ENCODE measurements around the gene SPRR4. TPM values are rescaled to one million over a fixed set of nuclear protein-coding genes. Genes with fewer than 3 reads are reported as not detected.

Gene SPRR4, protein sequence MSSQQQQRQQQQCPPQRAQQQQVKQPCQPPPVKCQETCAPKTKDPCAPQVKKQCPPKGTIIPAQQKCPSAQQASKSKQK
- total RNA-seq (2014; rRNA removed; shearing (Covaris generic); ENCODE audit: low replicate concordance): not detected in 2 replicates

DNA sequence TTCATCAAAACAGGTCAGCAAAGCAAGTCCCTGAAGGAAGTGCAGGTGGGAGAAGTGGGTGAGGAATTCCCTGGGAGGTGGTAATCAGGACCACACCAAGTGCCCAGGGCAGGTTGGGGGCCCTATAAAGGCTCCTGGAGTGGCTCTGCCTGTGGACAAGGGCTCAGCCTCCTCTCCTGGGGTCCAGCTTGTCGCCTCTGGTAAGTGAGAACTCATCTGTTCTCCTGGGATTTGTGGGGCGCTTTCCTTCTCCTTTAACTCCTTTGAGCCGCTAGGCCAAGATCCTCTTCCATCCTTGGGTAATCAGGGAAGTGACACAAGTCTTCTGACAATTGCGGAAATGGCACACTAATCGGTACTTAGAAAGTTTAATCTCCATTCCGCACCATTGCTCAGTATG lies at the start of gene SPRR4:
SPRR4 (plus strand) TSS at position 154 of the 400 bp plus-strand sequence. CDS start 1,243 bp downstream, outside the sequence.
- Histone ChIP-seq H3K4me3 (no peak within 1 kb of the TSS), H3K27me3 (no peaks in the 10 kb centered on the region), H3K9me3 (no peaks in the 10 kb centered on the region), H3K36me3 (no peaks in the 10 kb centered on the region)
- DNase-seq: no peak

DNA sequence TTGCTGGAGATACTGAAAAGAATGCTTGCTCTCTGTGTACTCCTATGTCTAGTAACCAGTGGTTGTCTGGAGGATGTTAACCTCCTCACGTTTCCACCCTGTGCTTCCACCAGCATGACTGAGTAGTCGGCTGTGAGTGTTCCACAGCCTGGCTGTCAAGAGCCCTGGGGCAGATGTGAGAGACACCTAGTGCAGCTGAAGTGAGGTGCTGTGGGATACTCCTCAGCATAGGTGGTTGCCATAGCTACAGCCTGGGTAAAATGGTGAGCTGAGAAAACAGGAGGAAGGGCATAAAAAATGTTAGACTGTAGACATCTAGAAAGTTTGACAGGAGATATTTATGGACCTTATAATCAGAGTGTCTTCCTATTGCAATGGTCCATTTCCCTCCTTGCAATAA lies 46.3 kb upstream of the SPRR4 start:
- no peaks in the 10 kb centered on the region for H3K9me3 ChIP-seq
- H3K27me3 ChIP-seq: no peaks in the 10 kb centered on the region
- H3K4me3 ChIP-seq: no peak overlapping the region
- DNase-seq: no peak
- H3K36me3 ChIP-seq: no peaks in the 10 kb centered on the region

DNA sequence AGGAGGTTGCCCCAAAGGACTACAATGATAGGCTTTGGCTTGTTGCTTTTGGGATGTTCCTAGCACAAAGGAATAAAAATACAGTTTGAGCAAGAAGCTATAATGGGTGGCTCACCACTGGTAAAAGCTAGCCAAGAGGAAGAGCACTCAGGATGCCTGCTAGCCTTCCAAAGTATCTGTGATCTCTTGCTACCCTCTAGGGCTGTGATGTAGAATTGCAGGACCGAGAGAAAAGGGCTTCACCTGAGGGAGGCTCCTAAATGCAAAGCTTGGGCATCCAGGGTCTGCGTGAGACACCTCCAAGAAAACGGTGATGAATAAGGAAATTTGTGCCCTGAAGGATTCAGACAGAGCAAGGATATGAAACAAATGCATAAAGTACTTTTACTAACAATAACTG lies 44.4 kb upstream of the SPRR4 start:
- Histone ChIP-seq H3K4me3 (no peak overlapping the region), H3K36me3 (no peaks in the 10 kb centered on the region), H3K27me3 (peaks cover 2% of the 10 kb centered on the region; the same call in 1 of the 2 replicates), H3K9me3 (no peaks in the 10 kb centered on the region)
- DNase-seq: peak; percentile 23

DNA sequence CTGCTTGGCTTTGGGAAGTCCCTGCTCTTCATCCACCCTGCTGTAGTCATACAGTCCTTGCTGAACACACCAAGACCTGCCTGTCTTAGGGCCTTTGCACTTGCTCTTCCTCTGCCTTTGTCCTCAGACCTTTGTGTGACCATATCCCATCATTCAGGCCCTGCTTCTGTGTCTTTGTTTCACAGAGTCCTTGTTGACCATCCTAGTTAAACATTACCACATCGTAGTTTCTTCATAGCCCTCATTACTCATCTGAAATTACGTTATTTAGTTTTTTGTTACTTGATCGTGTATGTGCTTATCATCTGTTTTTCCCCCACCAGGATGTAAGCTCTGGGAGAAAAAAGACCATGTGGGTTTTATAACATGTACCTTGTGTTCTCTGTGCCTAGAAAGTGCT lies 41.8 kb upstream of the SPRR4 start:
- no peaks in the 10 kb centered on the region for H3K9me3 ChIP-seq
- peaks cover 4% of the 10 kb centered on the region; the same call in 1 of the 2 replicates for H3K27me3 ChIP-seq
- H3K36me3 ChIP-seq: no peaks in the 10 kb centered on the region
- DNase-seq: no peak
- H3K4me3 ChIP-seq: no peak overlapping the region

DNA sequence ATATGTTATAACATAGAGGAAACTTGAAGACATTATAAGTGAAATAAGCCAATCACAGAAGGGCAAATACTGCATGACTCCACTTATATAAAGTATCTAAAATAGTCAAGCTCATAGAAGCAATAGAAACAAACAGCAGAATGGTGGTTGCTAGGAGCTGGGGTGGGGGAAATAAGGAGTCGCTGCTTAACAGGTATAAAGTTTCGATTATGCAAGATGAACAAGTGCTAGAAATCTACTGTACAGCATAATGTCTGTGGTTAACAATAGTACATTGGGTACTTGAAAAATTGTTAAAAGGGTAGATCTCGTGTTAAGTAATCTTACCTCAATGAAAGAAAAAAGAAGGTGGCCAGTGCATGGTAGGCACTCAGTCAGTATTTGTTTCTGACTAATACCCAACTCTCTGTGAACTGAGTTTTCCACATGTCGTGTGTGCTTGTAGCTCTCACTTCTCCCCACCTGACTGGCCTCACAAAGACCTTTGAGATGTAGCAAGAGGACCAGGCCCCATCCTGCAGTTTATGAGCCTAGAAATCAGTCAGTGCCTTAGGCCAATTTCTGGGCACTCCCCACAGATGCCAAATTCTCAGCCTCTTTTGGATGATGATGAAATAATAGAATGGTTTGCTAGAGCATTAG lies 38.2 kb upstream of the SPRR4 start:
- H3K9me3 ChIP-seq: no peaks in the 10 kb centered on the region
- peaks cover 4% of the 10 kb centered on the region; the same call in 1 of the 2 replicates for H3K27me3 ChIP-seq
- no peak overlapping the region for H3K4me3 ChIP-seq
- H3K36me3 ChIP-seq: no peaks in the 10 kb centered on the region
- DNase-seq: no peak

DNA sequence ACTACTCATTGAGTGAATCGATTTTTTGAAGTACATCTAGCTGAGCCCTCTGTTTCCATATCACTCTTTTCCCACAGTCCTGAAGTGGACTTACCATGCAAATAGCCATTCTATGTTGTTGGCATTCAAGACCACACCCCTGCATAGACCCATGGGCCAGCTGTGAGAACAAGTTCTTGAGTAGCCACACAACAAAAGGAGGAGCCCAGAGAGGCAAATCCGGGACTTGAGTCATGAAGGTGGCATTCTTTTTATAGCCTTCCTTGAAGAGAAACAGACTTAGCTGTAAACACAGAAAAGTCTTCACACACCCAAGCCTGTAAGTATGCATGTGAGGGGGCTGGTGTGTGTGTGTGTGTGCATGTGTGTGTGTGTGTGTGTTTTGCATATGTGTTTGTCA lies 37.3 kb upstream of the SPRR4 start:
- Histone ChIP-seq H3K4me3 (no peak overlapping the region), H3K36me3 (no peaks in the 10 kb centered on the region), H3K27me3 (peaks cover 4% of the 10 kb centered on the region; the same call in 1 of the 2 replicates), H3K9me3 (no peaks in the 10 kb centered on the region)
- no peak for DNase-seq

DNA sequence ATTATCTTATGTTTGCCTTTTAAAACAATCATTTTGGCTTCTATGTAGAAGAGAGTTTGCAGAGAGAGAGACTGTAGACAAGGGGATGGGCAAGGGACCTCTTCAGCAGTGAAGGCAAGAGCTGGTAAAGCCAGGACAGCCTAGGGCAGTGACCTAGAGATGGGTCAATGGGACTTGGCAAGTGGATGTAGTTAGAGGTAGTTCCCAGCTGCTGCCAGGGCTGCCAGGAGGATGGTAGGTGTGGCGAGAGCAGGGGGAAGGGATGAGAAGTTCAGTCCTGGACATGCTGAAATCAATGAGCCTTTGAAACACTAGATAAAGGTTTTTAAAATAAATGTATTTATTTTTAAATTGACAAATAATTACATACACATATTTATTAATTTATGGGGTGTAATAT lies 29.8 kb upstream of the SPRR4 start:
- Histone ChIP-seq H3K4me3 (no peak overlapping the region), H3K36me3 (no peaks in the 10 kb centered on the region), H3K27me3 (no peaks in the 10 kb centered on the region; the same call in 1 of the 2 replicates), H3K9me3 (no peaks in the 10 kb centered on the region)
- DNase-seq: no peak

DNA sequence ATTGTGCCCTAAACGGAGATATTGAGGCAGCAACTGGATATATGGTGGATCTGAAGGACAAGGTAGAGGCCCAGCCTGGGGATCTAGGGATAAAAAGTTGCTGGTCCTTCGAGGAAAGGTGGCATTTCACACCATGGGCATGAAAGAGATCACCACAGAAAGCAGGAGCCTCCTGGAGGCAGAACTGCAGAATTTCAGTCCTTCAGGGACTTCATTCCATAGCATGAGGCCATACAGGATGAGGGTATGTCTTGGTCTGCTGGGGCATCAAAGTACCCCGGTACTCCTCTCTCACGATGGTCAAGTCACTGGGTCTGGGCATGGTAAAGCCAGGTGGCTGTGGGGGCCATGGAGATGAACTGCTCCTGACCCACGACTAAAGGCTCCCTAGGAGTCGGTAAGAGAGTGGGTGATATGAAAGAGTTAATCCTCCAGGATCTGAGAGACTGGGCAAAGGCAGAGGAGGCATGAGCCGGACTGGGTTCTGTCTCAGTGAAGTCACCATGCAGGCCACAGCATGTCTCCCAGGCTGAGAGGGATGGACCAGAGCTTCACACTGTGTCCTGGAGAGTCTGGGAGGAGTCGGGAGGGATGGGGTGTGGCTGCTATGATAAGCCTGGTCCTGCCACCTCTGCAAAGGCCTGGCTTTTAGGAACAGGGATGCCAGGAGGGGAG lies 29.3 kb upstream of the SPRR4 start:
- Histone ChIP-seq H3K4me3 (no peak overlapping the region), H3K9me3 (no peaks in the 10 kb centered on the region), H3K36me3 (no peaks in the 10 kb centered on the region), H3K27me3 (no peaks in the 10 kb centered on the region; the same call in 1 of the 2 replicates)
- no peak for DNase-seq

DNA sequence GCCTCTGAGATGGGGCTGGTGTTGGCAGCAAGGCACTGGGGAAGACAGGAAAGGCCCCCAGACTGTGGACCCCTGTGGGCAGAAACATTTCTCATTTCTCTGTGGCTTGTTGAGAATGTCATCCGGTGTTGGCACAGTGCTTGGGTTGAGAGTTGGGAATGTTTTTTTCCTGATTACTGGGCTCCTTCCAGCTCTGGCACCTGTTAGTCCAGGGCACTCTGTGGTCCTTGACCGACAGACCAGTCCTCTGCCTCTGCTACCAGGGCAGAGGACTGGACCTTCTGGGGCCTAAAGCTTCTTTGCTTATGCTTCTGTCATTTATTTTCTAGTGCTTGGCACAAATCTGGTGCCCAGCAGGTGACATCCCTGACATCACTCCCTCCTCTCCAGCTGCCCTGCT lies 28.3 kb upstream of the SPRR4 start:
- Histone ChIP-seq H3K9me3 (no peaks in the 10 kb centered on the region), H3K36me3 (no peaks in the 10 kb centered on the region), H3K27me3 (no peaks in the 10 kb centered on the region; the same call in 1 of the 2 replicates), H3K4me3 (no peak overlapping the region)
- DNase-seq: no peak

DNA sequence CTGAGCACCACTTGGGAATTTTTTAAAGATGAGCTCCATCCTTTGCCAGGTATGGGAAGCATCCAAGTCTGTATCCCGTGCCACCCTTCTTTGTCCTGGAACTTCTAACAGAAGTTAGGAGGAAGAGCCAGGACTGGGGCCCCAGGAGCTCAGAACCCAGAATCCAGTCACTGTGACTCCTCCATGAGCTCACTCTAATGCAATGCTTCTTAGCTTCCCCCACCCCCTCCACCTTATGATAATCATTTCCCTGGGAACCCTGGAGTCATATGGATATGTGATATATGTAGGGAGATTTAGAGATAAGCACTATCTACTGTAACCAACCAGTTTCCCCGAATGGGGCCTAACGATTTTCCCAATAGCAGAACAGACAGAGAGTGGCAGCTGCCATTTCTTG lies 24.2 kb upstream of the SPRR4 start:
- Histone ChIP-seq H3K36me3 (no peaks in the 10 kb centered on the region), H3K27me3 (peaks cover 4% of the 10 kb centered on the region), H3K4me3 (no peak overlapping the region), H3K9me3 (no peaks in the 10 kb centered on the region)
- no peak for DNase-seq

DNA sequence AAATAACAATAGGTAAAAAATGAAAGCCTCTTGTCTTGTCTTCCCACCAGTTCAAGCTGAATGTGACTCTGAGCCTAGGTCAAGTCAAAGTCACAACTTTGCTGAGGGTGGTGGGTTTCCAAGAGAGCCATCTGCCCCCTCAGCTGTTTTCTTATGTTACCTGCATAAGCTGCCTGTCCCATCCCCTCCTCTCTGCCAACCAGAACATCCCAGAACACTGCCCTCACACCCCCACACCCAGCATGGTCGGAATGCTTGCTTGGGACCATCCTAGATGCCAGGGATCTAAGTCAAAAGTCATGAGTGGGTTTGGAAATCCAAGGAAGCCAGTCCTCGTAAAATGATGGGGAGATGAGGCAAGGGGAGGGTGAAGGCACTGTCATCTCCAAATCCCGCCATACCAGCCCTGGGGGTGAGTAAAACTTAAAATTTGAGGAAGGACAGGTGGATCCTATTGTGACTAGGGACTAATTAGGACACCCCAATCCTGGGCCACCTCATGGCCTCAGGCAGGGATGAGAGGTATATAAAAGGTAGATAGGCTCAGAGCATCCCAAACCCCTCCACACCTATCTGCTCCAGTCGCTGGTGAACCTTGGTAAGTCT lies 23.7 kb upstream of the SPRR4 start, which contains the start of gene SPRR5:
SPRR5 (plus strand) TSS at position 556 of the 606 bp plus-strand sequence. CDS start 1,349 bp downstream, outside the sequence.
- H3K9me3 ChIP-seq: no peaks in the 10 kb centered on the region
- H3K27me3 ChIP-seq: peaks cover 7% of the 10 kb centered on the region
- H3K4me3 ChIP-seq: no peak within 1 kb of the TSS
- H3K36me3 ChIP-seq: no peaks in the 10 kb centered on the region
- no peak for DNase-seq

DNA sequence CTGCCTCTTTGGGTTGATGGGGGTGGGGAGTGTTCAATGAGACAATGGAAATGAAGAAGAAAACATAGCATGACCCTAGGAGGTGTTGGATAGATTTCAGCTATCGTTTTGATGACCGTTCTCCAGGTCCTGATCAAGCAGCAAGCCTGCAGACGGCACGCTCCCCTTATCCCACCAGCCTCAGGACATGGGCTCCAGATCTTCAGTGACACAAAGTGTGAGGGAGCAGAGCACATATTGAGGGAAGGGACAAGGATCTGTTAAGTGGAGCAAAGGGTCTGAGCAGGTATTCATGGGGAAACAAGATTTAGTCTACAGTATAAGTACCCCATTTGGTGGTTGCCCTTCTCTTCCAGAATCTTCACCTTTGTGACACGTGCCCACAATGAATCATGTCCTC lies 18.7 kb upstream of the SPRR4 start:
- DNase-seq: no peak
- H3K27me3 ChIP-seq: peaks cover 11% of the 10 kb centered on the region
- no peaks in the 10 kb centered on the region for H3K9me3 ChIP-seq
- no peaks in the 10 kb centered on the region for H3K36me3 ChIP-seq
- H3K4me3 ChIP-seq: no peak overlapping the region

DNA sequence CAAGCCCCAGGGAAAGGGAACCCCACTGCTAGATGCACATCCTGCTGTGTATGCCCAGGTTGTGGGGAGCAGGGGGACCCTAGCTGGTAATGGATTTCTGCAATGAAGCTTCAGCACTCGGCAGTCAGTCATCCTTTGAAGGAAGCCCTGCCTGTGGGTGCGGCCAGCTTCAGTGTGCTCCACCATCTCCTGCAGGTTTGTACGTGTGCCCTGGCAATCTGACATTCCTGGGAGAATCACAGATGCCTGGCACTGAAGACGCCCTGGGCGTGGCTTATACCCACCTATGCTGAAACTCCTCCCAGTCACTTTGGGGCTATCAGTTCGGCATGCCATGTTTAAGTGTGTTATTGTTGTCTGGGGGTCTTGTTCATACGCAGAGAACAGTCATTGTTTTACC lies 16.7 kb upstream of the SPRR4 start:
- no peaks in the 10 kb centered on the region for H3K9me3 ChIP-seq
- DNase-seq: no peak
- H3K36me3 ChIP-seq: no peaks in the 10 kb centered on the region
- no peak overlapping the region for H3K4me3 ChIP-seq
- H3K27me3 ChIP-seq: peaks cover 11% of the 10 kb centered on the region

DNA sequence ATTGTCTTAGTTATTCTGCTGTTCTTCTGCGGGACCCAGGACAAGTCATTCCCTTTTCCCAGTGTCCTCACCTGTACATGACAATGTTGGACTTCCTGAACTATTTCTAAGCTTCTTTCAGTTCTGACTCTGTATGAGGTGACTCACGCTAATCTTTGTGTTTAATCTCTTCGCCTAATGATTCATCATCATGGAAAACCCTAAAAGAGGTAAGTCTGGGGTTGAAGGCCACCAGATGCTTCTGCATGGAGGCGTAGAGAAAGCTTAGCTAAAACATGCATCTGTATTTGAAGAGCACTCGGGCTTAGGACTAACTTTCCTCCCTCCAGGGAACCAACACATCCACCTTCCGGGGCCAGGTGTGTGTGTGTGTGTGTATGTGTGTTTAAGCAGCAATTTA lies 16.0 kb upstream of the SPRR4 start:
- Histone ChIP-seq H3K4me3 (no peak overlapping the region), H3K36me3 (no peaks in the 10 kb centered on the region), H3K27me3 (peaks cover 11% of the 10 kb centered on the region), H3K9me3 (no peaks in the 10 kb centered on the region)
- DNase-seq: no peak

DNA sequence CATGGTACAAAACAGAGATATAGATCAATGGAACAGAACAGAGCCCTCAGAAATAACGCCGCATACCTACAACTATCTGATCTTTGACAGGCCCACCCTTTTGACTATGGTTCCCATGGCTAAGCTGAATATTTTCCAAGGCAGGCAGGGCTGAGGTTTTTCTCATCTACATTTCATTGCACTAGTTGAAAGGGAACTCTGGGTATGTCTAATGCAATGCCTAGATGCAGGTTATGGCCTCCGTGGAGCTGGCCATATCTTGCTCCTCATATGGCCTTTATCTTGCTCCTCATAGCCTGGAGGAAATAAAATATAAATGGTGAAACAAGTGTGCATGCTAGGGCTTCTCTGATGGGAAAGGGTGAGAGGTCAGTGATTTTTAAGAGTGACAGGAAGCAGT lies 12.9 kb upstream of the SPRR4 start:
- no peaks in the 10 kb centered on the region for H3K9me3 ChIP-seq
- H3K27me3 ChIP-seq: peaks cover 2% of the 10 kb centered on the region; the same call in 1 of the 2 replicates
- DNase-seq: no peak
- H3K4me3 ChIP-seq: no peak overlapping the region
- no peaks in the 10 kb centered on the region for H3K36me3 ChIP-seq

DNA sequence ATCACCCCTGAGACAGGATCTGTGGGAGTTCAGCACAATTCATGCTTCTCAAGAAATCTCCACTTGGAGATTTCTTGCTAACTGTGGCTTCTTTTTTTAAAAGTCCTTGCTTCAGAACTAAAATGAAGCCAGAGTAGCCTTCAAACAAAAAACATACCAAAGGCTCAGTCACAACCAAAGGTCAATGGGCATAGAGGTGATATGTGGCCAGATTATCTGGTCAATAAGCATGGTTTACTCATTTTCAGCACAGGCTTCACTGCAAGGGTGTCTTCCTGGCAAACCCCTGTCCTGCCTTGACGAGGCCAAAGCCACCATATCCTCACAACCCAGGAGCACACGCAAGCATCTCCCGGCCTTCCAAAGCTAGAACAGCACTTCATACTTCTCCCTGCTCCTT lies 11.2 kb upstream of the SPRR4 start:
- DNase-seq: no peak

DNA sequence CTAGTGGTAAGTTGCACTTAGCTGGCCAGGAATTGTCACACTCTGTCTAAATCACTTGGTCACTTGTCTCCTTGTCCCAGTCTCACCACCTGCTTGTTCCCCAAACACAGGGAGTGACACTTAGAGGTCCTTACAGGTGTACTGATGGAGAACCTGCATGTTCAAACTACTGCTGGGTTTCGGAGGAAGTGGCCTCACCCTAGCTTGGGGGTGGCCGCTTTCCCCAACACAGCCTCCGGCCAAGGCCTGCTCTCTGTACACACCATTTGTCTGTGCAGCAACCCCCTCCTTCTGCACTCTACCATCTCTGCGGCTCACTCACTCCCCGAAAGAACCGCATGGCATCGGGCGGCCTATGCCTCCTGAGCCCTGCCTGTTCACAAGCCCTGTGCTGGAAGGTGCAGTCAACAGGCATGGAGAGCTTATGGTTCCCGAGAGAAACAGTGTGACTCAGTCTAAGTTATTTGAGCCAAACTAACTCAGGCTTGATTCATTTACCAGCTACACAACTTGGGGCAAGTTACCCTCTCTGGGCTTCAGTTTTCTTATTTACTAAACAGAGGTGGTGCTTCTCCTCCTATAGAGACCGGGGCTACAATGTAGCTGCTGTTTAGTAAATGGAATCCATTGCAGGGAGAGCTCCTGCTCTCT lies 10.5 kb upstream of the SPRR4 start:
- Histone ChIP-seq H3K9me3 (no peaks in the 10 kb centered on the region), H3K4me3 (no peak overlapping the region), H3K27me3 (no peaks in the 10 kb centered on the region), H3K36me3 (no peaks in the 10 kb centered on the region)
- no peak for DNase-seq

More for the DNA sequence above, 11.2 kb upstream of the SPRR4 start:
- Histone ChIP-seq H3K36me3 (no peaks in the 10 kb centered on the region), H3K27me3 (no peaks in the 10 kb centered on the region), H3K9me3 (no peaks in the 10 kb centered on the region), H3K4me3 (no peak overlapping the region)
